Ishikawa (cell line): ENCODE measurements around the gene SLC25A5.
A peak's percentile ranks its signal among the peaks of the same experiment; 100 is the strongest.

Experiments
- CEBPB ChIP-seq: IDR thresholded peaks from 2 replicates; pipeline ENCODE4 v1.6.1; 2012
- EP300 ChIP-seq: IDR thresholded peaks from 2 replicates; pipeline ENCODE4 v1.6.1; 2012; ENCODE audit warnings: borderline replicate concordance
- FOXM1 ChIP-seq: IDR thresholded peaks from 2 replicates; pipeline ENCODE4 v1.6.1; 2012; ENCODE audit warnings: low read depth, borderline replicate concordance
- MAX ChIP-seq: IDR thresholded peaks from 2 replicates; pipeline ENCODE4 v1.6.1; 2012
- RAD21 ChIP-seq: IDR thresholded peaks from 2 replicates; pipeline ENCODE4 v1.6.1; 2012; ENCODE audit warnings: low read depth
- REST ChIP-seq: IDR thresholded peaks from 2 replicates; pipeline ENCODE4 v1.6.1; 2012; ENCODE audit warnings: low read depth, mild to moderate bottlenecking
- TAF1 ChIP-seq: IDR thresholded peaks from 2 replicates; pipeline ENCODE4 v1.6.1; 2012; ENCODE audit warnings: low read depth, mild to moderate bottlenecking
- TCF12 ChIP-seq: IDR thresholded peaks from 2 replicates; pipeline ENCODE4 v1.6.1; 2012; ENCODE audit warnings: low read depth
- YY1 ChIP-seq: IDR thresholded peaks from 2 replicates; pipeline ENCODE4 v1.6.1; 2012; ENCODE audit warnings: low read depth
- ZBTB7A ChIP-seq: IDR thresholded peaks from 2 replicates; pipeline ENCODE4 v1.6.1; 2012; ENCODE audit warnings: low read depth

GRCh38 chrX:119502727-119503483, 34.7 kb downstream of the SLC25A5 start:
- TF ChIP-seq RAD21 (no peak), MAX (0 out of 2 replicates have a peak, but pooled peaks have one; percentile 16), TCF12 (no peak), ZBTB7A (no peak), EP300 (no peak), REST (no peak), CEBPB (no peak), FOXM1 (no peak), TAF1 (no peak), YY1 (no peak)
